OCI-LY3 (cell line): ENCODE results near the gene CNGA4.

ENCODE experiments used
- CTCF ChIP-seq: fragments of 200-600, 300-600 bp; sonication (generic); IDR thresholded peaks from 2 replicates; pipeline ENCODE4 v1.5.1; 2014; ENCODE audit warnings: antibody characterized with exemption, low read length, low read depth
- EZH2phosphoT487 ChIP-seq: fragments of 200-600 bp; shearing (Covaris generic); IDR thresholded peaks from 2 replicates; pipeline ENCODE4 v1.6.1; 2018; ENCODE audit warnings: antibody characterized with exemption, mixed run types, low read depth

GRCh38 chr11:6214530-6214929 lies 24.4 kb upstream of the CNGA4 start:
- TF ChIP-seq CTCF (no peak), EZH2phosphoT487 (no peak)
